DMS53 (cell line): ENCODE data around the gene CKMT1A.

Source experiments
- DNase-seq: peaks from one replicate; lab custom pipeline; 2025; lab: John Stamatoyannopoulos, UW

The CKMT1A gene

DNA sequence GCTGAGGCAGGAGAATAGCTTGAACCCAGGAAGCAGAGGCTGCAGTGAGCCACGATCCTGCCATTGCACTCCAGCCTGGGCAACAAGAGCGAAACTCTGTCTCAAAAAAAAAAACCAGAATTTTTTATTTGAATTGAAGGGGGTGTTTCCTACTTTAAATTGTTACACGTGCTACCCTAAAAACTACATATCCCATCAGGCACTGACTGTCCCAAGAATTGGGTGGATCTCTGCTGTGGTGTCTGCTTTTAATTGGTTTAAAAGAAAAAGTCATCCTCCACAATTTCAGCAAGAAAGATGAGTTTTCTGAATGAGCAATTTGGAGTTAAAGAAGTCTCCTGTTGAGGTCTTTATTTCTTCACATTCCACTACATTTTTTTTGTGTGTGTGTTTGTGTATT is 54.7 kb downstream of the CKMT1A start:
- no peak for DNase-seq
